H1 (cell line): ENCODE measurements around the gene IGLL5. TPM values are rescaled to one million over a fixed set of nuclear protein-coding genes. Genes with fewer than 3 reads are reported as not detected.

Experiments used
- CTCF ChIA-PET: fragments of 300-600 bp; sonication (Branson Sonifier 250); formaldehyde crosslinking; loops from one replicate; lab custom pipeline; 2021; ENCODE audit not compliant: partially characterized antibody; lab: Charles Lee
- POLR2A ChIA-PET: fragments of 300-600 bp; sonication (Branson Sonifier 250); formaldehyde crosslinking; loops from one replicate; lab custom pipeline; 2021; ENCODE audit warnings: inconsistent platforms; ENCODE audit not compliant: partially characterized antibody; lab: Charles Lee
- DNase-seq, 2 experiments: peaks; one replicate each; pipeline versions ENCODE4 v3.0.0 to v3.0.0-alpha.2; 2010 to 2022; ENCODE audit warnings: low spot score in 2 of 2, low read depth in 1 of 2, mixed read lengths in 1 of 2
- FAIRE-seq: peaks from 2 replicates; lab custom pipeline; 2011; peaks lifted over from hg19 to GRCh38; lab: Jason Lieb, UNC
- H2AFZ ChIP-seq: 2 replicates; pipeline ENCODE4 v1.8.1; 2012; ENCODE audit warnings: low read length, inconsistent platforms
- H2AK5ac ChIP-seq: 2 replicates; pipeline ENCODE4 v1.6.1; 2013; ENCODE audit warnings: low read depth, low read length
- H2BK120ac ChIP-seq: replicated peaks from 2 replicates; pipeline ENCODE3; 2013; ENCODE audit warnings: low read depth, low read length, inconsistent platforms
- H2BK12ac ChIP-seq: 2 replicates; pipeline ENCODE4 v1.6.1; 2013; ENCODE audit warnings: low read depth, low read length
- H2BK15ac ChIP-seq: 2 replicates; pipeline ENCODE4 v1.6.1; 2013; ENCODE audit warnings: low read length
- H2BK20ac ChIP-seq: 2 replicates; pipeline ENCODE4 v1.6.1; 2013; ENCODE audit warnings: low read length
- H2BK5ac ChIP-seq: 2 replicates; pipeline ENCODE4 v1.6.1; 2013; ENCODE audit warnings: low read depth, low read length
- H3K14ac ChIP-seq: 2 replicates; pipeline ENCODE4 v1.6.1; 2013; ENCODE audit warnings: inconsistent platforms; ENCODE audit not compliant: insufficient read length
- H3K18ac ChIP-seq: 2 replicates; pipeline ENCODE4 v1.6.1; 2013; ENCODE audit warnings: low read length; ENCODE audit errors: extremely low read depth
- H3K23ac ChIP-seq: 2 replicates; pipeline ENCODE4 v1.6.1; 2013; ENCODE audit warnings: inconsistent platforms; ENCODE audit not compliant: insufficient read length
- H3K23me2 ChIP-seq: 2 replicates; pipeline ENCODE4 v1.6.1; 2013; ENCODE audit warnings: low read depth, low read length
- H3K27ac ChIP-seq: 2 replicates; pipeline ENCODE4 v1.6.1; 2011; ENCODE audit warnings: low read depth, low read length, inconsistent platforms
- H3K27me3 ChIP-seq, 4 experiments: replicated peaks in 1 of 4; 1 replicate in 1 of 4; 2 replicates in 3 of 4; pipeline versions ENCODE4 v1.6.1 to v1.8.1; 2011 to 2013; ENCODE audit warnings: low read length in 3 of 4, mild to moderate bottlenecking in 3 of 4, inconsistent platforms in 2 of 4, mixed read lengths in 2 of 4, moderate library complexity in 1 of 4; ENCODE audit not compliant: control insufficient read depth in 3 of 4, insufficient read depth in 3 of 4; ENCODE audit errors: extremely low read depth in 1 of 4
- H3K36me3 ChIP-seq, 4 experiments: 2 replicates each; pipeline versions ENCODE4 v1.6.1 to v1.8.1; 2011 to 2013; ENCODE audit warnings: mild to moderate bottlenecking in 4 of 4, low read length in 3 of 4, moderate library complexity in 2 of 4, control low read depth in 1 of 4, inconsistent platforms in 1 of 4; ENCODE audit not compliant: insufficient read depth in 4 of 4, control insufficient read depth in 2 of 4
- H3K4ac ChIP-seq: replicated peaks from 2 replicates; pipeline ENCODE3; 2013; ENCODE audit warnings: low read length, low read depth, mixed read lengths, inconsistent platforms; ENCODE audit not compliant: insufficient read length
- H3K4me1 ChIP-seq, 4 experiments: replicated peaks in 1 of 4; 1 replicate in 1 of 4; 2 replicates in 3 of 4; pipeline versions ENCODE4 v1.6.1 to v1.8.1; 2011 to 2013; ENCODE audit warnings: low read length in 3 of 4, inconsistent platforms in 2 of 4, mixed read lengths in 1 of 4; ENCODE audit not compliant: insufficient read depth in 4 of 4, control insufficient read depth in 3 of 4
- H3K4me2 ChIP-seq, 2 experiments: 2 replicates each; pipeline versions ENCODE4 v1.6.1 to v1.8.1; 2011 to 2013; ENCODE audit warnings: low read depth in 2 of 2, low read length in 2 of 2, control low read depth in 1 of 2, inconsistent platforms in 1 of 2, mild to moderate bottlenecking in 1 of 2; ENCODE audit not compliant: insufficient read depth in 1 of 2
- H3K4me3 ChIP-seq, 4 experiments: fragments of 200-600, 300-600 bp in 1 of 4; sonication (generic), shearing (Covaris generic), sonication (Bioruptor Twin) in 1 of 4; 2 replicates each; pipeline versions ENCODE4 v1.5.1 to v1.8.1; 2011 to 2016; ENCODE audit warnings: low read length in 4 of 4, low read depth in 3 of 4, control low read depth in 2 of 4, inconsistent platforms in 2 of 4, mild to moderate bottlenecking in 2 of 4, mixed read lengths in 1 of 4, moderate library complexity in 1 of 4; ENCODE audit not compliant: insufficient read depth in 2 of 4; ENCODE audit errors: extremely low read depth in 1 of 4
- H3K56ac ChIP-seq: replicated peaks from 2 replicates; pipeline ENCODE3; 2013; ENCODE audit warnings: low read depth, mild to moderate bottlenecking, mixed read lengths, low read length, inconsistent platforms; ENCODE audit not compliant: insufficient read length
- H3K79me1 ChIP-seq: 2 replicates; pipeline ENCODE4 v1.6.1; 2013; ENCODE audit warnings: low read depth, low read length, control low read depth
- H3K79me2 ChIP-seq, 2 experiments: 2 replicates each; pipeline versions ENCODE4 v1.6.1 to v1.8.1; 2012 to 2013; ENCODE audit warnings: low read length in 2 of 2, mild to moderate bottlenecking in 2 of 2, inconsistent platforms in 1 of 2; ENCODE audit not compliant: insufficient read depth in 2 of 2, control insufficient read depth in 1 of 2
- H3K9ac ChIP-seq, 4 experiments: replicated peaks in 1 of 4; 1 replicate in 1 of 4; 2 replicates in 3 of 4; pipeline versions ENCODE4 v1.6.1 to v1.8.1; 2011 to 2013; ENCODE audit warnings: low read depth in 3 of 4, low read length in 3 of 4, control low read depth in 2 of 4, mild to moderate bottlenecking in 2 of 4, moderate library complexity in 2 of 4, inconsistent platforms in 1 of 4; ENCODE audit errors: extremely low read depth in 1 of 4
- H3K9me3 ChIP-seq, 2 experiments: 2 replicates each; pipeline versions ENCODE4 v1.6.1 to v1.8.1; 2012 to 2013; ENCODE audit warnings: mild to moderate bottlenecking in 2 of 2, moderate library complexity in 2 of 2, control low read depth in 1 of 2, inconsistent platforms in 1 of 2, low read depth in 1 of 2, low read length in 1 of 2, mixed read lengths in 1 of 2; ENCODE audit not compliant: insufficient read depth in 2 of 2
- H4K20me1 ChIP-seq, 2 experiments: replicated peaks in 1 of 2; 2 replicates each; pipeline versions ENCODE3 to v1.8.1; 2011 to 2013; ENCODE audit warnings: inconsistent platforms in 2 of 2, low read length in 2 of 2, mild to moderate bottlenecking in 1 of 2; ENCODE audit not compliant: insufficient read depth in 2 of 2, control insufficient read depth in 1 of 2
- H4K5ac ChIP-seq: 2 replicates; pipeline ENCODE4 v1.6.1; 2013; ENCODE audit warnings: low read length, low read depth, mixed read lengths, inconsistent platforms; ENCODE audit not compliant: insufficient read length
- H4K8ac ChIP-seq: 2 replicates; pipeline ENCODE4 v1.8.0; 2013; ENCODE audit warnings: mild to moderate bottlenecking, moderate library complexity, low read length, inconsistent platforms; ENCODE audit not compliant: insufficient read depth; ENCODE audit errors: extremely low read depth
- H4K91ac ChIP-seq: replicated peaks from 2 replicates; pipeline ENCODE3; 2013; ENCODE audit warnings: low read length, mixed read lengths, inconsistent platforms; ENCODE audit not compliant: insufficient read length
- SP2 ChIP-seq: IDR thresholded peaks from 2 replicates; pipeline ENCODE4 v1.6.1; 2012; ENCODE audit warnings: mild to moderate bottlenecking, low read length, inconsistent platforms
- WGBS, 2 experiments: shearing (Covaris generic) in 1 of 2; methylation state at CpG; one replicate each; pipeline versions ENCODE4 v1.1.6 to v1.1.7; 2013 to 2015; ENCODE audit warnings: low lambda C conversion rate in 2 of 2, mixed read lengths in 2 of 2, inconsistent platforms in 1 of 2, low coverage in 1 of 2, missing lambda C conversion rate in 1 of 2; ENCODE audit not compliant: insufficient replicate concordance in 2 of 2, insufficient coverage in 1 of 2, insufficient read length in 1 of 2; ENCODE audit errors: extremely low coverage in 1 of 2, missing lambda C conversion rate in 1 of 2; 5-methylcytosine and 5-hydroxymethylcytosine counted together
- polyA plus RNA-seq, 7 experiments: library from polyadenylated mRNA; depleted of rRNA in 3 of 7; stranded (reverse) in 5 of 7; unstranded in 2 of 7; fragments of >200 nt in 5 of 7; fragments of 200-250 nt in 2 of 7; gene quantifications; 1 replicate in 5 of 7; 2 replicates in 1 of 7; 4 replicates in 1 of 7; pipeline versions ENCODE4 v1.2.1 to v1.2.3, GENCODE V29; 2011 to 2013; ENCODE audit warnings: missing spikeins in 2 of 7, mixed read lengths in 2 of 7
- total RNA-seq: library from RNA; stranded (reverse); fragmentation: NEBNext Ultra II Directional; extraction: Animal tissue kit (Norgen Biotek cat#: 25700); gene quantifications from 2 replicates; pipeline ENCODE4 v1.2.1, GENCODE V29; 2021

IGLL5 gene
- total and polyA plus RNA-seq, 2 of the 8 experiments (the other 6 are each of a cell fraction or from before 2014, with no cell fraction given), result not detected

DNA sequence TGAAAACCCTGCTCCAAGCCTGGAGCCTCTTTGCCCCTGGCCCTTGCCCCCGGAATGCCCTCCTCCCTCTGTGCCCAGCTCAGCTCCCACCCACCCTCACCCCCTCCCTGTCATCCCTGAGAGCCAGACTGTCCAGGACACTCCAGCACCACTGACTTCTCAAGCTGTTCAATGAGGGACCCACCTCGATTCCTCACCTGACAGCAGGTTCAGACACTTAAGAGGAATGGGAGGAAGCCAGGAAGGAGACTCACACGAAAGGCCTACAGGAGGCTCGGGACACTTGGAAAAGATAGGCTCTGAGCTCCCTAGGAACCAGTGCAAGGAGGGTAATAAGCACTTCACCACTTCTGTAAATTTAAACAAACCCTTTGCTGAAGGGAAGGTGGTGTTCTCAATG, 35.8 kb downstream of the IGLL5 start:
- H3K36me3 ChIP-seq, result no peaks in the 10 kb centered on the region
- CTCF ChIA-PET, result no interaction called here
- H3K56ac ChIP-seq, result no peak overlapping the region
- 60% methylated on average over 4 of the region's 4 CpGs; no CpG with 5 or more reads in 1 of the 2 experiments for WGBS, 2 experiments
- no peak overlapping the region for H2BK12ac ChIP-seq
- H3K18ac ChIP-seq, result no peak overlapping the region
- no peak overlapping the region for H3K14ac ChIP-seq
- H3K4me2 ChIP-seq, result no peak overlapping the region
- no peak overlapping the region for H3K23ac ChIP-seq
- H4K8ac ChIP-seq, result no peak overlapping the region
- no peak for FAIRE-seq
- no peak overlapping the region for H4K91ac ChIP-seq
- H3K27me3 ChIP-seq, result peaks cover 1 to 16% (median 13%) of the 10 kb centered on the region in 4 experiments
- no peak overlapping the region for H3K4ac ChIP-seq
- no peak overlapping the region for H3K9ac ChIP-seq
- no peak overlapping the region for H2BK15ac ChIP-seq
- H2BK20ac ChIP-seq, result no peak overlapping the region
- H2BK120ac ChIP-seq, result no peak overlapping the region
- no peak overlapping the region for H3K4me3 ChIP-seq
- H4K20me1 ChIP-seq, result no peaks in the 10 kb centered on the region
- H4K5ac ChIP-seq, result no peak overlapping the region
- H3K9me3 ChIP-seq, result peaks cover 33 to 85% of the 10 kb centered on the region in 2 experiments
- H3K4me1 ChIP-seq, result peaks cover 0 to 8% (median 0%) of the 10 kb centered on the region in 4 experiments; a peak in 1 of 7 replicates
- TF ChIP-seq SP2, result no peak
- H2AK5ac ChIP-seq, result no peak overlapping the region
- POLR2A ChIA-PET, result no interaction called here
- H3K79me1 ChIP-seq, result no peaks in the 10 kb centered on the region
- H2BK5ac ChIP-seq, result no peak overlapping the region
- no peak overlapping the region for H2AFZ ChIP-seq
- no peaks in the 10 kb centered on the region for H3K79me2 ChIP-seq
- no peak for DNase-seq
- H3K23me2 ChIP-seq, result no peaks in the 10 kb centered on the region
- H3K27ac ChIP-seq, result no peak overlapping the region
